NCI-H2081 (cell line): ENCODE measurements around the gene F2R.
"Not testable (repeated sequence)": the region's sequence is repeated elsewhere in the genome, so short reads cannot be mapped to it uniquely, and the experiment has no call there.

Source experiments
- DNase-seq, 2 experiments: peaks; one replicate each; lab custom pipeline; 2025; lab: John Stamatoyannopoulos, UW

F2R gene

GRCh38 chr5:76715736-76716455, at the start of gene F2R:
Gene F2R, plus strand, starts transcription at chr5:76716126. Its CDS starts 182 bp downstream, at chr5:76716308.
- peak; percentile 27 to 34 for DNase-seq

- no peak for DNase-seq
Measured at GRCh38 chr5:76667495-76667894, 48.4 kb upstream of the F2R start.

GRCh38 chr5:76669245-76669644, 46.7 kb upstream of the F2R start:
- no peak for DNase-seq

GRCh38 chr5:76670508-76670907, 45.4 kb upstream of the F2R start:
- no peak for DNase-seq

- DNase-seq = no peak
Measured at GRCh38 chr5:76672242-76672641, 43.7 kb upstream of the F2R start.

- no peak for DNase-seq
Measured at GRCh38 chr5:76673125-76673524, 42.8 kb upstream of the F2R start.

GRCh38 chr5:76674330-76675066, 41.4 kb upstream of the F2R start:
- no peak for DNase-seq

- no peak for DNase-seq
Measured at GRCh38 chr5:76675364-76675763, 40.6 kb upstream of the F2R start.

- DNase-seq = no peak
Measured at GRCh38 chr5:76677849-76678472, 38.0 kb upstream of the F2R start.

- DNase-seq = no peak
Measured at GRCh38 chr5:76679231-76679630, 36.7 kb upstream of the F2R start.

- DNase-seq = not testable (repeated sequence)
Measured at GRCh38 chr5:76680826-76681225, 35.1 kb upstream of the F2R start.

- DNase-seq = no peak
Measured at GRCh38 chr5:76681287-76681686, 34.6 kb upstream of the F2R start.

GRCh38 chr5:76682387-76682786, 33.5 kb upstream of the F2R start:
- no peak for DNase-seq

GRCh38 chr5:76683816-76684731, 31.9 kb upstream of the F2R start:
- DNase-seq = no peak

GRCh38 chr5:76684756-76685519, 31.0 kb upstream of the F2R start:
- DNase-seq = no peak

GRCh38 chr5:76685704-76686103, 30.2 kb upstream of the F2R start:
- no peak for DNase-seq

GRCh38 chr5:76688212-76688611, 27.7 kb upstream of the F2R start:
- no peak for DNase-seq

- no peak for DNase-seq
Measured at GRCh38 chr5:76688836-76689235, 27.1 kb upstream of the F2R start.

- DNase-seq = no peak
Measured at GRCh38 chr5:76689321-76690036, 26.4 kb upstream of the F2R start.

- DNase-seq = no peak
Measured at GRCh38 chr5:76690037-76690679, 25.8 kb upstream of the F2R start.
